ENCODE data around the gene EPO.

- TF ChIP-seq, protein P1, sequence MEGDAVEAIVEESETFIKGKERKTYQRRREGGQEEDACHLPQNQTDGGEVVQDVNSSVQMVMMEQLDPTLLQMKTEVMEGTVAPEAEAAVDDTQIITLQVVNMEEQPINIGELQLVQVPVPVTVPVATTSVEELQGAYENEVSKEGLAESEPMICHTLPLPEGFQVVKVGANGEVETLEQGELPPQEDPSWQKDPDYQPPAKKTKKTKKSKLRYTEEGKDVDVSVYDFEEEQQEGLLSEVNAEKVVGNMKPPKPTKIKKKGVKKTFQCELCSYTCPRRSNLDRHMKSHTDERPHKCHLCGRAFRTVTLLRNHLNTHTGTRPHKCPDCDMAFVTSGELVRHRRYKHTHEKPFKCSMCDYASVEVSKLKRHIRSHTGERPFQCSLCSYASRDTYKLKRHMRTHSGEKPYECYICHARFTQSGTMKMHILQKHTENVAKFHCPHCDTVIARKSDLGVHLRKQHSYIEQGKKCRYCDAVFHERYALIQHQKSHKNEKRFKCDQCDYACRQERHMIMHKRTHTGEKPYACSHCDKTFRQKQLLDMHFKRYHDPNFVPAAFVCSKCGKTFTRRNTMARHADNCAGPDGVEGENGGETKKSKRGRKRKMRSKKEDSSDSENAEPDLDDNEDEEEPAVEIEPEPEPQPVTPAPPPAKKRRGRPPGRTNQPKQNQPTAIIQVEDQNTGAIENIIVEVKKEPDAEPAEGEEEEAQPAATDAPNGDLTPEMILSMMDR (conservative IDR thresholded peaks at IDR 0.05; ENCODE audit: low read length) = no peak
- no peak for TF ChIP-seq EZH2phosphoT487 (IDR thresholded peaks at IDR 0.05; ENCODE audit: borderline replicate concordance)
These were observed 43.6 kb upstream of the EPO start for GRCh38 chr7:100676501-100677306.

Measured in Loucy (cell line).